ENCODE measurements around the gene SAMD4A.
"Not testable (repeated sequence)": the region's sequence is repeated elsewhere in the genome, so short reads cannot be mapped to it uniquely, and the experiment has no call there.

SAMD4A gene

DNA sequence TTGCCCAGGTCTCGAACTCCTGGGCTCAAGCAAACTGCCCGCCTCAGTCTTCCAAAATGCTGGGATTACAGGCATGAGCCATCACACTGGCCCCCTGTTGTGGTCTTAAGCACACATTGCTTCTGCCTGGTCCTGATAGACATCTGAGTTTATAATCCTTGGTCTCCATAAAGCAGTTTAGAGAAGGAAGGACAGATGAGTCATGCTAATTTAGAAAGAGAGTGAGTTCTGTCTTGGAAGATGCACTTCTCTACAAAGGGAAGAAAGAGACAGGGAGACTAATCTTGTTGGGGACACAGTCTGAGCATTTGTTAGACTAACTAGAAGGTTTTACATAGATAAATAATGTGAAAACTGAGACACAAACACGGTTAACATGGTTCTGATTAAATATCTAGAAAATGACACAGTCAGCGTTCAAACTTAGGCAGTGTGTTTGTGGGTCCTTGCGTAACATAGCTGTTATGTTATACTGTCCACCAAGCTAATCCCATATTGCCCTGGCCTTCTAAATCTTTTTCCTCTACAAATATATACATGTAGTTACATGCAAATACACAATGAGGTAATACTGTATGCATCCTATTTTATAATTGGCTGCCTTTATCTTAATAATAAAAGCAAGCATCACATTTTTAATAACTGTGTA is 31.0 kb downstream of the SAMD4A start:
- no peak for DNase-seq

DNA sequence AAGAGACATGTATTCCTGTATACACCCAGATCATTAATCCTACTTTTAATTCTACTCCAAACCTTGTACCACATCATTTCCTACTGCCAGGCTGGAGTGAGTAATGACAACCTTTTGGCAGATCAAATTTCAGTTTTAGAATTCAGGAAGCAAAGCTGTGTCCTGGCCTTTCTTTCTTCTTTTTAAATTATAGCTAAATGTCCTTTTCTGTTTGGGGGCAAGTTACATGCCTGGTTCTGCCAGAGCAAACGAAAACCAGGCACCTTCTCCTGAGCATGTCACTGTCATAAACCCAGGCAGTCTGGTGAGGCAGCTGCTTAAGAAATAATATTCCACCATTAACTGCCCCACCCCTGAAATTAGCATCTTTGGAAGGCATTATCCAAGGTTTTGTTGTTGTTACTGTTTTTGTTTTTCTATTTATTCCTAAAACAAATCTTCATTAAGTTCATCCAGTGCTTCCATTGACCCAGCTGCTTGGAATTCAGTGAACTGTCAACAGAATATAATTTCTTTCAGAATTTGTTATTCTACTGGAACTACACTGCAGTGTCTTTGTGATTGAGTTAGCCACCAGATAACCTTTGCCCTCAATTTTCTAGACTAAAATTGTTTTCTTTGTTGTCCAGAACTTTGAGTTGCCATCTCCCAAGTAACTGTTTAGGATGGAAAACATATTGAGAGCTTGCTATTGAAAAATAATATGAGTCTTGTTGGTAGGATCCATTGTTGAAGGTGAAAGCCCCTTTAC is 33.2 kb downstream of the SAMD4A start:
- DNase-seq = no peak

DNA sequence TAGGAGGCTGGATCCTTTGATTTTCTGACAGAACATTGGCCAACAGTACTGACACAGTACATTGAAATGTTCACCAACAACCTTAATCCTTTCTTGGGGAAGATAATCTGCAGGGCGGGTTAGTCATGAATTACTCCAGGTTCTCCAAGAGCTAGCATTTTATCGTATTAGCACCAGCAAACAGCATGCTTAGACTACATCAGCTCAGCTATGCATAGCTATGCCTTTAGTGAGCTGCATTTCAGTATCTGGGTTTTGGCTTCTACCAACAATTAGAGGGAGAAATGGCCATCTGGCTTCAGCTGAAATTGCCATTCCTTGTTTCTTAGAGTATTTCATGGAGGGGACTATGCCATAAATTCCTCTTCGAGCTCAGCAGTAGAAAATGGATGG is 33.8 kb downstream of the SAMD4A start:
- DNase-seq = no peak

DNA sequence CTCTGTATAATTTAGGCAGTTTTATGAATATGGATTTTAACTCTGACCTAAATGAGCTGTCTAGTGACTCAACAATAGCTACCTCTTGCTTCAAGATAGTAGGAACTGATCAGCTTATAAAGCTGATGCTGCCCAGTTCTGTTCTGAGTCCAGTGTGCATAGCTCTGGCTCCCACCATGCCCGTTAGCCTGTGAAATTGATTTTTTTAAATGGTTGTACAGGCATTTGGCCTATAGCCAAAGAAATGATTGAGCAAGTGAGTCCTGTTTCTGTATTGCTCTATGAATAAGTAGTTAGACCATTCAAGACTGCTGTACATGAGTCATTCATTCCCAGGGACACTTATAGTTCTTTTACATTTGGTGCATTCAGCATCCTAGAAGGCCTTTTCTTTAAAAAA is 36.4 kb downstream of the SAMD4A start:
- DNase-seq = no peak

DNA sequence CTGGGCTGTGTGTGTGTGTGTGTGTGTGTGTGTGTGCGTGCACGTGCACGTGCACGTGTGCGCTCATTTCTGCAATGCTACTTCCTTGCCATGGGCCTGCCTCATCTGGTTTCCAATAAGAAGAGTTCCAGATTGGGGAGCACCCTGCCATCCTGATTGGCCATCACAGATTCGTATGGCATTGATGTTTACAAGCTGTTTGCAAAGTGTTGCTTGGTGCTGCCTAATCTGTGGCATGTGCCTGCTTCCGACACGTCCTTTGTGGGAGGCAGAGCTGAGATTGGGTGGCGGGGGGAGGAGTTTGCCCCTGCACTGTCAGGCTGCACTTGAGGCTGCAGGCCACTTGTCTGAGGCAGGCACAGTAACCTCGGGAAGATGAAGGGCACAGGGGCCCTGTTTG is 39.2 kb downstream of the SAMD4A start:
- no peak for DNase-seq

DNA sequence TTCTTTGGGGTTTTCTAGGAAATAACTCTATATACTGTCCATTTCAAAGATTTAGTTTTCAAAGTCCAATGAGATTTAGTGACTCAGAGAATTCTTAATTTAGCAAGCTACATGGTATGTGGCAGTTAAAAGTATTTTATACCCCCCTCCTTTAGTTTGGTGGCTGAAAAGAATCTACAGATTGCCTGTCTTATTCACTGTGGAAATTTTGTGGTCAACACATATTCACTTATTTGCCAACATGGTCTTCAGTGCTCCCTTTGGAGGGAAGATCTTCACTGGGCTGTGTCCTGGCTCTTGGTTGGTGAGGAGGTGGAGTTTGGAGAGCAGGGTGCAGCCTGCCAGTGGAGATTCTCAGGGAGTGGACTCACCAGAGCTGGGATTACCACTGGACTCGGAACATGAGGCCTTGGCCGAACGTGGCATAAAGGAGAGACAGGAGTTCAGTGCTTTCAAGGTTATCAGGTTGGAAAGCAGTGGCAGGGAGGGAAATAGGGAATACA is 39.8 kb downstream of the SAMD4A start:
- no peak for DNase-seq

DNA sequence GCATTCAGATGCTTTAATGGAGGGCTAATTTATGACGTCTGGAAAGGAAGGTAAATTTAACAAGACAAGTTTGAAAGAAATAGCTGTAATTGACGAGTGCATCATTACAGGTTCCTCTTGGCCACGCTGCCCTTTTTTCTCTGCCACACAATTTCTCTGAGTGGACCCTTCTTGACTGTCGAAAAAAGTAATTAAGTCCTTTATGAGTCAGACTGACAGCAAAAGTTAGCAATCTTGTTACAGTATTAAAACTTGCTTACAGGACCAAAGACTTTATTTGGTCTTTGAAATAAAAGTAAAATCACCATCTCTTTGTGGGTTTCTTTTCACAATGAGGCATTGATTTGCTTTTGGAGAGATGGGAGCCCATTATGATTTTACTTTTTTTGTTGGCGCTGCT is 42.6 kb downstream of the SAMD4A start:
- no peak for DNase-seq

DNA sequence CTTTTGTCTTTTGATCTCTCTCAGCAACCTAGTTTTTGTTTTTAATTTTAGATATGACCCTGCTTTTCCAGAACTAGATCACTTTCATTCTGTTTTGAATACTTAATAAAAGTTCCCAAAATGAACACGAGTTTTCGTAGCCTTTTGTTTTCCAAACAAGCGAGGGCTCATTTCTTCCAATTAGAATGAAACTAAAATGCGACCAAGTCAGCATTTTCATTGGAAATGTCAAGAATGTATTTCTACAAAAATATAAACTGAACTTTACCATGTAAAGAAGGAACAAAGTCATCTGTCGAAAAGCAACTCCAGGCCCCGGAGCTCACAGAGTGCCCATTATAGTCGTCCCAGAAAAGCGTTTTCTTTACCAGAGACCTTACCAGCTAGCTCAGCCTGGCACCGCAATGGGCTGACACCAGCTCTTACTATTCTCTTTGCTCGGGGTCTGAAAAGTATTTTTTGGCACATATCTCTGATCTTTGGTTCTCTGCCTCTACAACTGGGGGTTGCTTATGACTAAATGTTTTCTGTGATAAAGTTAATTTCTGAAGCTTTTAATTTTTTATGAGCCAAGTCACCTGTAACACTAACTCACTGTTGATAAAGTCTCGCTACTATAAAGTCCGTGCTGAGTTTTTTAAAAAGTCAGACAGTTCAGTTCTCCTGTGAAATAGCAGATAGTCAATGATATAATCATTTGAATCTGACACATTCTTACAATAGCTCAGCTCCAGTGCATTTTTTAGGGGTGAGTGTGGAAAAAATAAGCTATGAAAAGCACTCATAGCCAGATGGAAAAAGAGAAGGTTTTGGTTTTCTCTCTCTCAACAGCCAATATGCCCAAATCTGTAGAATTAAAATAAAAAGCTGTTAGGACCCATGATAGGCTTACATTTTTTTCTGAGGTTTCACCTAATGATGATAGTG is 43.4 kb downstream of the SAMD4A start:
- DNase-seq = no peak

DNA sequence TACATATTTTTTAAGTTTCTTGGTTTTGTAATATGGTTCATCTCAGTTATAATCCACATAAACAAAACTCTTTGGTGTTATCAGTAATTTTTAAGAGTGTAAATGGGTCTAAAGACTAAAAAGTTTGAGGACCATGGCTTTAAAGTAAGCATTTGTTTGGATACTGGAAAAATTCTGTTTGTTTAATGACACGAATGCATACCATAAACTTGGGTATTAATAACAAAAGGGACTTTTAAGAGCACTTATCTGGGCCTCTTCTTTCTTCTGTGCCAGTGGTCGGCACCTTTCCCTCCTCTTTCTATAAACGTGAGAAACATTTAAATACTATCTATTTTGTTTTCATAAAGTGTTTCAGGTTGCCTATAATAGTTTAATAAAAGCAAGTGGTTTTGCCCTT is 47.4 kb downstream of the SAMD4A start:
- DNase-seq = no peak

DNA sequence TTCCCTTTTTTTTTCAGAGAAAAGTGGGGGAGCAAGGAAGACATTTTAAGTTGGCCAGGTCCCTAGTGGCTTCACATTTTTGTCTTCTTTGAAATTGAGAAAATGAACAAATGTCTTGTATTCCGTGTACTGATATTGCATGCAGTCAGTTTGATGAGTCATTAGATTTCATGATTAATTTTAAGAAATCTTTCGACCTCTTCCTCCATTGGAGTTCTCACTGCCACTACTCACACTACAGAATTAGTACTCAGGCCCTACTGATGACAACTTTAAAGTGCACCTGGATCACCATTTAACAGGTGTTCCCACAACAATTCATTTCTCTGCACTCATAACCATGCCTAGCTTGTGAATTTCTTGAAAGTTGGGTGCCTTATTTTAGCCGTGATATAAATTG is 50.5 kb downstream of the SAMD4A start:
- no peak for DNase-seq

DNA sequence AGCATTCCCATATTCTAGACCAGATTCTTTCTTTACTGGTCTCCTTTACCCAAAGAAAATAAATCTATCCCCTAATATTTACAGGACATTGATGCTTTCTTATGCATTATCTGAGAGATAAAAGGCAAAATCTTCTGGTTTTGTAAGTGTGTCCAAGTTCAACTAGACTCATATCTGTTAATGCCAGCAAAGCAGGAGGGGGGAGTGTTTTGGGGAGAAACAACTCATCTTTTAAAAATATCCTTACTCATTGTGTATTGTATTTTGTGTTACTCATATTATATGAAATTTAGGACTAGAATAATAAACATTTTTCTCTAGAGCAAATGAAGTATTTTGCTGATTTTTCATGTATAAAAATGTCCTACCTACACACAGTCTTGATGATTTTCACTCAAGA is 54.8 kb downstream of the SAMD4A start:
- no peak for DNase-seq

DNA sequence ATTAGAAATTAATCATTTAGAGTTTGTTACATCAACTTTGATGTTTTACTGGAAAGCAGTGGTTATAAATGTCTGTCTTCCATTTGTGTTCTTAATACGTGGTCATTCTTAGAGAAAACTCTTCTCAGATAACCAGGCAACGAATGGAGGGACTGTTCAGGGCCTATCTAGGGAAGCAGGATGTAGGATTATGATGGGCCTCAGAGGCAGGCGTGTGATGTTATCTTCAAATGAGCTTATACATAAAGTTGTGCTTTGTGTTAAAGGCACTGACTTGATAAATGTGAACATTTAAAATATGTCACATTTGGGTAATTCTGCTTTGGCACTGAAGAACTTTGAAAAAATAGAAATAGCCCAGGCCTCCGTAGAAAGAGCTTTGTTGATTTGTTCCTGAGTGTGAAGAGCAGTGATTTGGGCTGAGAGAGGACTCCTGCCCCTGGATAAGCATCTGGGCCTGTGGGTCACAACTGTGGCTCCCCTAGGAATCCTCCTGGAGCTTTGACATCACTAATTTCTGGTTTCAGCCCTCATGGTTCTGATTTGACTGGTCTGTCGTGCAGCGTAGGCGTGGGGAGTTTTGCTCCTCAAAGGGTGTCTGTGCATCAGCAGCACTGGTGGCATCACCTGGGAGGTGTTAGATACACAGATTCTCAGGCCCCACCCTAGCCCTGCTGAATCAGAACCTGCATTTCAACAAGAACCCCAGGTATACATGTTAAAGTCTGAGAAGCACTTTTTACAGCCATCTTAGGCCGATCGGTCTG is 55.4 kb downstream of the SAMD4A start:
- no peak for DNase-seq

DNA sequence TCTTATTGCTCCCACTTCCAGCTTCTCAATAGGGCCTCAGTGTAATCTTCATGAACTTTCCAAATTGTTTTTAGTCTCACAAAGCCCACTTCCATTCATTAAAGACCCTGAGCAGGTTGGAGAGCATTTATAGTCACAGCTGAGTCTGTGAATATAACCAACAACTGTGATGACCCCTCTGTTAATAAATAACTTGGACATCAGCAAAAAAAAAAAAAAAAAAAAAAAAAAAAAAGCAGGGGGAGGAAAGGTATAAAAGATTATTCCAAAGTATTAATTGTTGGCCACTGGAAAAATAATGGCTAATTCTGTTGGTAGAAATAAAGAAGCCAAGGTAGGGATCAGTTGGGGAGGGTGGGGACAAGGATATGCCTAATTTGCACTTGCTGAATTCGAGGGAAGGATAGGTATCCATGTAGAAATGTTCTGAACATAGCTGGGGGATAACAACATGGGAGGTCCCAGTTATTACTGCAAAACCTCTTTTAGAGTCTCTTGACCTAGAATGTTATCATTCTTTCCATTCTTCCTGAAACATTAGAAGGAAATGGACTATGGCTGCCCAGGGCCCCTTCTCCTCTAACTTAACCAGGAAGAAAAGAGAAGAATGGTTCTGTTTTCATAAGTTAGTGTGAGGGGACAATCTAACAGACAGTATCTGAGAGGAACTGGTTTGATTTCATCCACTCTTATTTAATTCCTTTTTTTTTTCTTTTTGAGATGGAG is 56.5 kb downstream of the SAMD4A start:
- no peak for DNase-seq

DNA sequence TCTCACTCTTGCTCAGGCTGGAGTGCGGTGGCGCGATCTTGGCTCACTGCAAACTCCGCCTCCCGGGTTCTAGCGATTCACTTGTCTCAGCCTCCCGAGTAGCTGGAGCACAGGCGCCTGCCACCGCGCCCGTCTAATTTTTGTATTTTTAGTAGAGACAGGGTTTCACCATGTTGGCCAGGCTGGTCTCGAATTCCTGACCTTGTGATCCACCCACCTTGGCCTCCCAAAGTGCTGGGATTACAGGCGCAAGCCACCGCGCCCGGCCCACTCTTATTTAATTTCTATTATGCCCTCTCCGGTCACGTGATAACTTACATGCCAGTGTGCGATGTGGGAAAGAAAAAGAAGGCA is 57.1 kb downstream of the SAMD4A start:
- DNase-seq = not testable (repeated sequence)

DNA sequence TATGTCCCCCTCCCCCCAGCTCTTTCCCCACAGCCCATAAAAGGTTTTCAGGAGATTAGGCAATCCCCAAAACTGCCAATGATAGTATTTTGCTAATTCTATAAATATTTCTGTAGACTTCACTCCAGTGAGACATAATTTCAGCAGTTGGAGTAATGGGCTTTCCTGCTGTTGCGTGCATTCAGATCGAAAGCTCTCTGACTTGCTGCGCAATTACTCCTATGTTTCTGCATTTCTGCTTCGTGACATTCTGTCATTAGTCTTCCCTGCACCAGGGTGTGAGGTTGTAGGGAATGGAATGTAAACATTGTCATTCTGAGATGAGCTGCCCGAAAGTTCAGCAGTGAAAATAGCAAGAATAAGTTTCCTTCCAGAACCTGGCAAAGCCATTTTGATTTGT is 58.2 kb downstream of the SAMD4A start:
- no peak for DNase-seq

DNA sequence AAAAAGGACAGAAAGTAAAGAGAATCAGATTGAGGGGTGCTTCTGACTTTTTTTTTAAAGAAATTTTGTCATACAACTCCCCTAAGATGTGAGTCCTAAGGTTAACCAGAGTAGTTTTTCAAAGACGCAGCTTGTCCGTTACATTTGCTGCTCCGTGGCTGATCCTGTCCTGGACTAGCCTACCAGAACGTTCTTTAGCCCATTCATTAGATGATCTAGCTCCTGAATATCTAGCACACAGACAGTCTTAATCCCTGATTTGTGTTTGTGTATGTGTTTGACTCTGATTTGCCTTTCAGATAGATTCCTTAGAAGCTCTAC is 60.3 kb downstream of the SAMD4A start:
- DNase-seq = no peak

DNA sequence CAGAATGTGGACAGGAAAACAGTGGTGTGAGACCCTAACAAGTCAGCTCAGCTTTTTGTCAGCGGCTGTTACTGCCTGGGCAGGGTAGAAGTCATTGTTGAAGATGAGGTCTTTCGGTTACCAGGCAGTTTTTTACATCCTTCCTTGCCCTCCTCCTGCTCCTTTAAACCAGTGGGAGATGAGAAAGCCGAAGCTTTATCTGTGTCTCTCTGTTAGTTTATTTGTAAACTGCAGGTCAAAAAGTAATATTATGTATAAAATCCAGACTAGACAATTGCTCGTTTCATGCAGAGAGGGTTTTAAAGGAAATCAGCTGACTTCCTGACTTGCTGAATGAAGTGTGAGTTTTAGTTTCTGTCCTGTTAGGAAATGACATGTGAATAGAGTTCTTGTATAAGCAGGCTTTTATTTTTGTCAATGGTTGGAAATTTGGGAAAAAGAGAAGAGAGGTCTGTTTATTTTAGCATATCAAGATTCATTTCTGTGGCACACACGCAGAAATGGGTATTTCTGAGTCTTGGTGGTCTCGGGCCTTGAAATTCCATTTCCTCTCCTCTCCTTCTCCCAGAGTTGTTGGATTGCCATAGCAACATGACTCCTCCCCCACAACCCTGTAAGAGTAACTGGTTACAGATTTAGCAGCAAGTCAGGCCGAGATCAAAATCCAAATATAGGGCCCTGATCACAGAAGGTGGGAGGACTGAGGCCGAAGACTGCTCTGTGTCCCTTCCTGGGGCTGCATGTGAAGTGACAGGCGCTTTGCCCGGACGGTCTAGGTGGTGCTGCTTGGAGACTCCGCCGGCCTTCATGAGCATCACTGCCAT is 60.8 kb downstream of the SAMD4A start:
- DNase-seq = peak; percentile 69

DNA sequence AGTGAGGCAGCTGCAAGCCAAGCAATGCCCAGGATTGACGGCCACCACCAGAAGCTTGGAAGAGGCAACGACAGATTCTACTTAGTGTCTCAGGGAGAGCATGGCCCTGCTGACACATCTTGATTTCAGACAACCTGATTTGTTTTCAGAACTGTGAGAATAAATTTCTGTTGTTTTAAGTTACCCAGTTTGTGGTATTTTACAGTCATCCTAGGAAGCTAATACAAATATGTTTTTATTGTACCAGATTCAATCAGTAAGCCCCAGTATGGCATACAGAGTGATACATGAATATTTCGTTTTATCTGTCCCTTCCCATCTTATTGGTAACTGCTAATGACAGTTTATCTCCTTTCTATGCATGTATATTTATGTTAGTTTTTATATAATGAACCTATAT is 62.3 kb downstream of the SAMD4A start:
- no peak for DNase-seq

DNA sequence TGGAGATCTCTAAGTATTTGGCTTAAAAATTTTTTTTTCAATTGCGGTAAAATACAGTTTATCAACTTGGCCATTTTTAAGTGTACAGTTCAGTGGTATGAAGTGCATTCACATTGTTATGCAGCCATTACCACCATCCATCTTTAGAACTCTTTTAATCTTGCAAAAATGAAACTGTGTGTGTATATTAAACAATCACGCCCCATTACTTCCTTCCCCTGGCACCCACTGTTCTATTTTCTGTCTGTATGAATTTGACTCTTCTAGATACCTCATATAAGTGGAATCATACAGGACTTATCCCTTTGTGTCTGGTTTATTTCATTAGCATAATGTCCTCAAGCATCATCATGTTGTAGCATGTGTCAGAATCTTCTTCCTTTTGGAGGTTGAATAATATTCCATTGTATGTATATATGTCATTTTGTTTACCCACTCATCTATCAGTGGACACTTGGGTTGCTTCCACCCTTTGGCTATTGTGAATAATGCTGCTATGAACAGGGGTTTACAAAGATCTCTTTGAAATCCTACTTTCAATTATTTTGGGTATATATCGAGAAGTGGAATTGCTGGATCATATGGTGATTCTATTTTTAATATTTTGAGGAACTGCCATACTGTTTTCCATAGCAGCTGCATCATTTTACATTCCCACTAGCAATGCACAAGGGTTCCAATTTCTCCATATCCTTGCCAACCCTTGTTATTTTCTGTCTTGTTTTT is 62.9 kb downstream of the SAMD4A start:
- no peak for DNase-seq

DNA sequence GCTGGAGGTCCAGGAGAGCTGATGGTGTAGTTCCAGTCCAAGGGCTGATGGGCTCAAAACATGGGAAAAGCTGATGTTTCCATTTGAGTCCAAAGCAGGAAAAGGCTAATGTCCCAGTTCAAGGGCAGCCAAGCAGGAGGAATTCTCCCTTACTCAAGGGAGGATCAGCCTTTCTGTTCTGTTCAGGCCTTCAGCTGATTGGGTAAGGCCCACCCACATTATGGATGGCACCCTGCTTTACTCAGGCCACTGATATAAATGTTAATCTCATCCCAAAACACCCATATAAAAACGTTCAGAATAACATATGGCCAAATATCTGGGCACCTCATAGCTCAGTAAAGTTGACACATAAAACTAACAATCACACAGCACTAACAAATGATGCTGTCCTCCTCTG is 64.1 kb downstream of the SAMD4A start:
- DNase-seq = no peak

DNA sequence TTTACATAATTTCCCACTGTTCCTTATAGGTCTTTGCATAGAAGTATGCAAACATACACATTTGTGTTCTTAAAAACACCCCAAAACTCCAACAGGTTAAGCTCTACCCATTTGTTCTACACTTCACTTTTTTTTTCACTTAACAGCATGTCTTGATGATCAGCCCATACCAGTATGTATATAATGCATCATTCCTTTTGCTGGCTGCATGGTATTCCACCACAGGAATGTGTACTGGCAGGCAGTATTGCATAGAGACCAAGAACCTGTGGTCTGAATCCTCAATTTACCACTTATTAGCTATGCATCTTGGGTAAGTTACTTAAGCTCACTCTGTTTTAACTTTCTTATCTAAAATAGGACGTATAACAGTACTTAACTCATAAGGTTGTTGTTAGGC is 65.5 kb downstream of the SAMD4A start:
- DNase-seq = no peak
